H1 (cell line): ENCODE results near the gene RGS16. TPM values are rescaled to one million over a fixed set of nuclear protein-coding genes. Genes with fewer than 3 reads are reported as not detected.

Experiments
- CTCF ChIA-PET: fragments of 300-600 bp; sonication (Branson Sonifier 250); formaldehyde crosslinking; loops from one replicate; lab custom pipeline; 2021; ENCODE audit not compliant: partially characterized antibody; lab: Charles Lee
- POLR2A ChIA-PET: fragments of 300-600 bp; sonication (Branson Sonifier 250); formaldehyde crosslinking; loops from one replicate; lab custom pipeline; 2021; ENCODE audit warnings: inconsistent platforms; ENCODE audit not compliant: partially characterized antibody; lab: Charles Lee
- DNase-seq, 2 experiments: peaks; one replicate each; pipeline versions ENCODE4 v3.0.0 to v3.0.0-alpha.2; 2010 to 2022; ENCODE audit warnings: low spot score in 2 of 2, low read depth in 1 of 2, mixed read lengths in 1 of 2
- FAIRE-seq: peaks from 2 replicates; lab custom pipeline; 2011; peaks lifted over from hg19 to GRCh38; lab: Jason Lieb, UNC
- H2AFZ ChIP-seq: 2 replicates; pipeline ENCODE4 v1.8.1; 2012; ENCODE audit warnings: low read length, inconsistent platforms
- H2AK5ac ChIP-seq: 2 replicates; pipeline ENCODE4 v1.6.1; 2013; ENCODE audit warnings: low read depth, low read length
- H2BK120ac ChIP-seq: replicated peaks from 2 replicates; pipeline ENCODE3; 2013; ENCODE audit warnings: low read depth, low read length, inconsistent platforms
- H2BK12ac ChIP-seq: 2 replicates; pipeline ENCODE4 v1.6.1; 2013; ENCODE audit warnings: low read depth, low read length
- H2BK15ac ChIP-seq: 2 replicates; pipeline ENCODE4 v1.6.1; 2013; ENCODE audit warnings: low read length
- H2BK20ac ChIP-seq: 2 replicates; pipeline ENCODE4 v1.6.1; 2013; ENCODE audit warnings: low read length
- H2BK5ac ChIP-seq: 2 replicates; pipeline ENCODE4 v1.6.1; 2013; ENCODE audit warnings: low read depth, low read length
- H3K14ac ChIP-seq: 2 replicates; pipeline ENCODE4 v1.6.1; 2013; ENCODE audit warnings: inconsistent platforms; ENCODE audit not compliant: insufficient read length
- H3K18ac ChIP-seq: 2 replicates; pipeline ENCODE4 v1.6.1; 2013; ENCODE audit warnings: low read length; ENCODE audit errors: extremely low read depth
- H3K23ac ChIP-seq: 2 replicates; pipeline ENCODE4 v1.6.1; 2013; ENCODE audit warnings: inconsistent platforms; ENCODE audit not compliant: insufficient read length
- H3K23me2 ChIP-seq: 2 replicates; pipeline ENCODE4 v1.6.1; 2013; ENCODE audit warnings: low read depth, low read length
- H3K27ac ChIP-seq: 2 replicates; pipeline ENCODE4 v1.6.1; 2011; ENCODE audit warnings: low read depth, low read length, inconsistent platforms
- H3K27me3 ChIP-seq, 4 experiments: replicated peaks in 1 of 4; 1 replicate in 1 of 4; 2 replicates in 3 of 4; pipeline versions ENCODE4 v1.6.1 to v1.8.1; 2011 to 2013; ENCODE audit warnings: low read length in 3 of 4, mild to moderate bottlenecking in 3 of 4, inconsistent platforms in 2 of 4, mixed read lengths in 2 of 4, moderate library complexity in 1 of 4; ENCODE audit not compliant: control insufficient read depth in 3 of 4, insufficient read depth in 3 of 4; ENCODE audit errors: extremely low read depth in 1 of 4
- H3K36me3 ChIP-seq, 4 experiments: 2 replicates each; pipeline versions ENCODE4 v1.6.1 to v1.8.1; 2011 to 2013; ENCODE audit warnings: mild to moderate bottlenecking in 4 of 4, low read length in 3 of 4, moderate library complexity in 2 of 4, control low read depth in 1 of 4, inconsistent platforms in 1 of 4; ENCODE audit not compliant: insufficient read depth in 4 of 4, control insufficient read depth in 2 of 4
- H3K4ac ChIP-seq: replicated peaks from 2 replicates; pipeline ENCODE3; 2013; ENCODE audit warnings: low read length, low read depth, mixed read lengths, inconsistent platforms; ENCODE audit not compliant: insufficient read length
- H3K4me1 ChIP-seq, 4 experiments: replicated peaks in 1 of 4; 1 replicate in 1 of 4; 2 replicates in 3 of 4; pipeline versions ENCODE4 v1.6.1 to v1.8.1; 2011 to 2013; ENCODE audit warnings: low read length in 3 of 4, inconsistent platforms in 2 of 4, mixed read lengths in 1 of 4; ENCODE audit not compliant: insufficient read depth in 4 of 4, control insufficient read depth in 3 of 4
- H3K4me2 ChIP-seq, 2 experiments: 2 replicates each; pipeline versions ENCODE4 v1.6.1 to v1.8.1; 2011 to 2013; ENCODE audit warnings: low read depth in 2 of 2, low read length in 2 of 2, control low read depth in 1 of 2, inconsistent platforms in 1 of 2, mild to moderate bottlenecking in 1 of 2; ENCODE audit not compliant: insufficient read depth in 1 of 2
- H3K4me3 ChIP-seq, 4 experiments: fragments of 200-600, 300-600 bp in 1 of 4; sonication (generic), shearing (Covaris generic), sonication (Bioruptor Twin) in 1 of 4; 2 replicates each; pipeline versions ENCODE4 v1.5.1 to v1.8.1; 2011 to 2016; ENCODE audit warnings: low read length in 4 of 4, low read depth in 3 of 4, control low read depth in 2 of 4, inconsistent platforms in 2 of 4, mild to moderate bottlenecking in 2 of 4, mixed read lengths in 1 of 4, moderate library complexity in 1 of 4; ENCODE audit not compliant: insufficient read depth in 2 of 4; ENCODE audit errors: extremely low read depth in 1 of 4
- H3K56ac ChIP-seq: replicated peaks from 2 replicates; pipeline ENCODE3; 2013; ENCODE audit warnings: low read depth, mild to moderate bottlenecking, mixed read lengths, low read length, inconsistent platforms; ENCODE audit not compliant: insufficient read length
- H3K79me1 ChIP-seq: 2 replicates; pipeline ENCODE4 v1.6.1; 2013; ENCODE audit warnings: low read depth, low read length, control low read depth
- H3K79me2 ChIP-seq, 2 experiments: 2 replicates each; pipeline versions ENCODE4 v1.6.1 to v1.8.1; 2012 to 2013; ENCODE audit warnings: low read length in 2 of 2, mild to moderate bottlenecking in 2 of 2, inconsistent platforms in 1 of 2; ENCODE audit not compliant: insufficient read depth in 2 of 2, control insufficient read depth in 1 of 2
- H3K9ac ChIP-seq, 4 experiments: replicated peaks in 1 of 4; 1 replicate in 1 of 4; 2 replicates in 3 of 4; pipeline versions ENCODE4 v1.6.1 to v1.8.1; 2011 to 2013; ENCODE audit warnings: low read depth in 3 of 4, low read length in 3 of 4, control low read depth in 2 of 4, mild to moderate bottlenecking in 2 of 4, moderate library complexity in 2 of 4, inconsistent platforms in 1 of 4; ENCODE audit errors: extremely low read depth in 1 of 4
- H3K9me3 ChIP-seq, 2 experiments: 2 replicates each; pipeline versions ENCODE4 v1.6.1 to v1.8.1; 2012 to 2013; ENCODE audit warnings: mild to moderate bottlenecking in 2 of 2, moderate library complexity in 2 of 2, control low read depth in 1 of 2, inconsistent platforms in 1 of 2, low read depth in 1 of 2, low read length in 1 of 2, mixed read lengths in 1 of 2; ENCODE audit not compliant: insufficient read depth in 2 of 2
- H4K20me1 ChIP-seq, 2 experiments: replicated peaks in 1 of 2; 2 replicates each; pipeline versions ENCODE3 to v1.8.1; 2011 to 2013; ENCODE audit warnings: inconsistent platforms in 2 of 2, low read length in 2 of 2, mild to moderate bottlenecking in 1 of 2; ENCODE audit not compliant: insufficient read depth in 2 of 2, control insufficient read depth in 1 of 2
- H4K5ac ChIP-seq: 2 replicates; pipeline ENCODE4 v1.6.1; 2013; ENCODE audit warnings: low read length, low read depth, mixed read lengths, inconsistent platforms; ENCODE audit not compliant: insufficient read length
- H4K8ac ChIP-seq: 2 replicates; pipeline ENCODE4 v1.8.0; 2013; ENCODE audit warnings: mild to moderate bottlenecking, moderate library complexity, low read length, inconsistent platforms; ENCODE audit not compliant: insufficient read depth; ENCODE audit errors: extremely low read depth
- H4K91ac ChIP-seq: replicated peaks from 2 replicates; pipeline ENCODE3; 2013; ENCODE audit warnings: low read length, mixed read lengths, inconsistent platforms; ENCODE audit not compliant: insufficient read length
- BACH1 ChIP-seq: IDR thresholded peaks from 2 replicates; pipeline ENCODE4 v1.6.1; 2012; ENCODE audit warnings: low read length, improper control_type of control experiment
- EP300 ChIP-seq, 2 experiments: IDR thresholded peaks; 1 replicate in 1 of 2; 2 replicates in 1 of 2; pipeline ENCODE4 v1.6.1; 2011 to 2012; ENCODE audit warnings: low read depth in 2 of 2, low read length in 2 of 2, mild to moderate bottlenecking in 2 of 2, borderline replicate concordance in 1 of 2, inconsistent platforms in 1 of 2, moderate library complexity in 1 of 2
- HDAC2 ChIP-seq, 2 experiments: fragments of 300-600 bp in 1 of 2; sonication (generic) in 1 of 2; IDR thresholded peaks; 2 replicates each; pipeline ENCODE4 v1.6.1; 2011 to 2012; ENCODE audit warnings: low read depth in 2 of 2, low read length in 2 of 2, mild to moderate bottlenecking in 2 of 2, moderate library complexity in 2 of 2, borderline replicate concordance in 1 of 2, inconsistent platforms in 1 of 2
- NANOG ChIP-seq: IDR thresholded peaks from 2 replicates; pipeline ENCODE4 v1.6.1; 2011; ENCODE audit warnings: low read length, low read depth, mild to moderate bottlenecking, inconsistent platforms; ENCODE audit not compliant: insufficient read depth, poor library complexity, severe bottlenecking
- POLR2A ChIP-seq, 2 experiments: IDR thresholded peaks; 1 replicate in 1 of 2; 2 replicates in 1 of 2; pipeline ENCODE4 v1.6.1; 2011; ENCODE audit warnings: low read depth in 2 of 2, low read length in 2 of 2, mild to moderate bottlenecking in 2 of 2; ENCODE audit errors: control extremely low read depth in 1 of 2
- YY1 ChIP-seq: IDR thresholded peaks from 2 replicates; pipeline ENCODE4 v1.6.1; 2011; ENCODE audit warnings: low read depth, mild to moderate bottlenecking, low read length
- WGBS, 2 experiments: shearing (Covaris generic) in 1 of 2; methylation state at CpG; one replicate each; pipeline versions ENCODE4 v1.1.6 to v1.1.7; 2013 to 2015; ENCODE audit warnings: low lambda C conversion rate in 2 of 2, mixed read lengths in 2 of 2, inconsistent platforms in 1 of 2, low coverage in 1 of 2, missing lambda C conversion rate in 1 of 2; ENCODE audit not compliant: insufficient replicate concordance in 2 of 2, insufficient coverage in 1 of 2, insufficient read length in 1 of 2; ENCODE audit errors: extremely low coverage in 1 of 2, missing lambda C conversion rate in 1 of 2; 5-methylcytosine and 5-hydroxymethylcytosine counted together
- polyA plus RNA-seq, 7 experiments: library from polyadenylated mRNA; depleted of rRNA in 3 of 7; stranded (reverse) in 5 of 7; unstranded in 2 of 7; fragments of >200 nt in 5 of 7; fragments of 200-250 nt in 2 of 7; gene quantifications; 1 replicate in 5 of 7; 2 replicates in 1 of 7; 4 replicates in 1 of 7; pipeline versions ENCODE4 v1.2.1 to v1.2.3, GENCODE V29; 2011 to 2013; ENCODE audit warnings: missing spikeins in 2 of 7, mixed read lengths in 2 of 7
- total RNA-seq: library from RNA; stranded (reverse); fragmentation: NEBNext Ultra II Directional; extraction: Animal tissue kit (Norgen Biotek cat#: 25700); gene quantifications from 2 replicates; pipeline ENCODE4 v1.2.1, GENCODE V29; 2021
- TF ChIP-seq, protein P1 (sequence below): IDR thresholded peaks from 2 replicates; pipeline ENCODE4 v1.6.1; 2012; ENCODE audit warnings: low read length, inconsistent platforms

Gene RGS16
- total and polyA plus RNA-seq, 2 of the 8 experiments (the other 6 are each of a cell fraction or from before 2014, with no cell fraction given) = 5.7 to 9.8 TPM

DNA sequence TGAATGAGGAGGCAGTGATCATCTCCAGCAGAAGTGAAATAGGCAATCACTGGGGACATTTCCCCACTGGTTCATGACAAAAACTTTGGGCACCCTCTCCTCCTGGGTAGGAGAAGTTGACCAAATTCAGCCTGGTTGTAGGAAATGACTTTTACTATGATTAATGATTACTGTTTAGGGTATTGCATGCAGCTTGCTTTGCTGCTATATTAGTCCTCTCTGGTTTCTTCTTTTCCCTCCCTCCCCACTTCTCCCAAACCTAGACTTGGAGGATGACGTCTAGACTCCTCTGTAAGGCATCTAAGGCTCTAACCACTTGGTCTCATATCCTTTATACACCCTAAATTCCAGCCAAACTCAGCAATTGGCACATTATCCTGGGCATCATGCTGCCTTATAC, 3.4 kb upstream of the RGS16 start:
- Histone ChIP-seq H3K27me3 (peaks cover 0 to 35% (median 25%) of the 10 kb centered on the region in 4 experiments; a peak in 6 of 7 replicates), H4K8ac (no peak overlapping the region), H4K91ac (no peak overlapping the region), H3K4ac (no peak overlapping the region), H3K4me2 (no peak overlapping the region), H4K5ac (no peak overlapping the region), H2BK12ac (no peak overlapping the region), H2AK5ac (no peak overlapping the region), H2AFZ (no peak overlapping the region), H2BK15ac (no peak overlapping the region), H3K9me3 (no peaks in the 10 kb centered on the region), H3K23me2 (peaks cover 7% of the 10 kb centered on the region), H4K20me1 (no peaks in the 10 kb centered on the region), H3K56ac (no peak overlapping the region), H3K79me2 (no peaks in the 10 kb centered on the region), H2BK5ac (no peak overlapping the region), H3K4me3 (no peak overlapping the region), H3K14ac (no peak overlapping the region), H2BK120ac (no peak overlapping the region), H3K9ac (no peak overlapping the region), H3K27ac (no peak overlapping the region), H3K18ac (no peak overlapping the region), H3K36me3 (peaks cover 0 to 4% (median 1%) of the 10 kb centered on the region in 4 experiments; a peak in 3 of 8 replicates), H3K4me1 (peaks cover 11 to 27% (median 16%) of the 10 kb centered on the region in 4 experiments), H3K23ac (no peak overlapping the region), H2BK20ac (no peak overlapping the region), H3K79me1 (no peaks in the 10 kb centered on the region)
- CTCF ChIA-PET = interaction anchor here (1.1 to 37.1 kb wide), 10 partner anchors 8 to 522 kb away, joined by 3 to 1131 read pairs (median 4); partner anchors contain the start of gene NPL
- no peak for DNase-seq
- no peak for FAIRE-seq
- 69% methylated on average over 1 of the region's 1 CpG; no CpG with 5 or more reads in 1 of the 2 experiments for WGBS, 2 experiments
- POLR2A ChIA-PET = interaction anchor here (1.0 to 15.0 kb wide), 6 partner anchors 8 to 180 kb away, joined by 3 to 231 read pairs (median 5); no protein-coding TSS in a partner anchor
- no peak for TF ChIP-seq YY1
- TF ChIP-seq, protein P1, sequence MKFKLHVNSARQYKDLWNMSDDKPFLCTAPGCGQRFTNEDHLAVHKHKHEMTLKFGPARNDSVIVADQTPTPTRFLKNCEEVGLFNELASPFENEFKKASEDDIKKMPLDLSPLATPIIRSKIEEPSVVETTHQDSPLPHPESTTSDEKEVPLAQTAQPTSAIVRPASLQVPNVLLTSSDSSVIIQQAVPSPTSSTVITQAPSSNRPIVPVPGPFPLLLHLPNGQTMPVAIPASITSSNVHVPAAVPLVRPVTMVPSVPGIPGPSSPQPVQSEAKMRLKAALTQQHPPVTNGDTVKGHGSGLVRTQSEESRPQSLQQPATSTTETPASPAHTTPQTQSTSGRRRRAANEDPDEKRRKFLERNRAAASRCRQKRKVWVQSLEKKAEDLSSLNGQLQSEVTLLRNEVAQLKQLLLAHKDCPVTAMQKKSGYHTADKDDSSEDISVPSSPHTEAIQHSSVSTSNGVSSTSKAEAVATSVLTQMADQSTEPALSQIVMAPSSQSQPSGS = no peak
- no peak for TF ChIP-seq EP300 (IDR thresholded peaks at IDR 0.05; ENCODE audit: borderline replicate concordance in 1 of 2, low read depth in 2 of 2, low read length in 2 of 2)
- TF ChIP-seq NANOG = no peak
- TF ChIP-seq POLR2A (IDR thresholded peaks at IDR 0.05; ENCODE audit: control extremely low read depth in 1 of 2, low read depth in 2 of 2, low read length in 2 of 2) = no peak
- TF ChIP-seq HDAC2 (IDR thresholded peaks at IDR 0.05; ENCODE audit: borderline replicate concordance in 1 of 2, low read depth in 2 of 2, low read length in 2 of 2) = no peak
- no peak for TF ChIP-seq BACH1
